AG04449 (cell line): ENCODE data around the gene PNKD.

ENCODE experiments used
- CTCF ChIA-PET: fragments of 350-600 bp; formaldehyde crosslinking; extraction: SDS; loops from one replicate; lab custom pipeline; 2021; ENCODE audit warnings: antibody characterized with exemption; lab: Yijun Ruan, JAX
- POLR2A ChIA-PET: fragments of 400-600, 350-600 bp; formaldehyde crosslinking; extraction: SDS; loops from one replicate; lab custom pipeline; 2020; ENCODE audit warnings: antibody characterized with exemption, inconsistent platforms; lab: Yijun Ruan, JAX
- DNase-seq: peaks from one replicate; pipeline ENCODE4 v3.0.0-alpha.2; 2010; ENCODE audit warnings: low read depth, low spot score
- H3K4me3 ChIP-seq: 2 replicates; pipeline ENCODE4 v1.5.1; 2011; ENCODE audit warnings: low read depth, mild to moderate bottlenecking, control low read depth, low read length
- CTCF ChIP-seq: IDR thresholded peaks from one replicate; pipeline ENCODE4 v1.5.1; 2011; ENCODE audit warnings: mild to moderate bottlenecking, moderate library complexity, low read length, control low read depth, inconsistent platforms; ENCODE audit not compliant: insufficient read depth; ENCODE audit errors: missing control alignments

The PNKD gene

GRCh38 chr2:218277921-218278320, 7.6 kb downstream of the PNKD start:
- ChIA-PET CTCF (interaction anchor here (10.0 kb wide), 1 partner anchor 15 kb away, joined by 118 read pairs; the partner anchor contains the start of gene TMBIM1), POLR2A (no interaction called here)
- no peak for TF ChIP-seq CTCF
- H3K4me3 ChIP-seq: no peak overlapping the region
- no peak for DNase-seq

GRCh38 chr2:218278531-218279360, 8.4 kb downstream of the PNKD start:
- no peak for TF ChIP-seq CTCF
- ChIA-PET CTCF (interaction anchor here (10.0 kb wide), 1 partner anchor 14 kb away, joined by 118 read pairs; the partner anchor contains the start of gene TMBIM1), POLR2A (no interaction called here)
- no peak overlapping the region for H3K4me3 ChIP-seq
- DNase-seq: no peak

DNA sequence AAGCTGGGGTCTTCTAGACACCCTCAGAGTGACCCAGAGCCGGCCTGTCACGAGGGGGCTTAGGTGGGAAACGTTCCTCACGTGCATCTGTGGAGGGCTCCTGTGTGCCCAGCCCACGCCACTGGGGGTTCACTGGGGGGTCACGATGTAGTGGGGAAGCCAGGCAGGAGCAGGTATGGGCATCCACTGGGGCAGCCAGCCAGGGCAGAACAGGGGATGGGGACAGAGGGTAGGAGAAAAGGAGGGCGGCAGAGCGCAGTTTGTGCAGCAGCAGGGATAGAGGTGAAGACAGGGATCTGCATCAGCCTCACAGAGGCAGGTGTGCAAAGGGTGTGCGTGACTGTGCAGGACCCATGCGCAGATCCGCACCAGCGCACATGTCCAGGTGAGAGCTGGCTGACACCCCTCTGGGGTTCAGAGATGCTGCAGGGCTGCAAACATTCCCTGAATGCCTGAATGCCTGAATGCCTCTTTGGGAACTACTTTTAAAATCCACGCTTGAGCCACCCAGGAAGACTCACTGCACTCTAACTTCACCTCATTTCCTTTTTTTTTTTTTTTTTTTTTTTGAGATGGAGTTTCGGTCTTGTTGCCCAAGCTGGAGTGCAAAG, 10.0 kb downstream of the PNKD start:
- POLR2A ChIA-PET: no interaction called here
- CTCF ChIA-PET: interaction anchor here (0.6 to 1.1 kb wide), 2 partner anchors 9 to 183 kb away, joined by 3 read pairs; no protein-coding TSS in a partner anchor
- TF ChIP-seq CTCF: no peak

GRCh38 chr2:218281449-218281848, 11.1 kb downstream of the PNKD start:
- TF ChIP-seq CTCF: no peak
- no peak overlapping the region for H3K4me3 ChIP-seq
- ChIA-PET POLR2A (no interaction called here), CTCF (interaction anchor here (0.9 to 7.6 kb wide), 3 partner anchors 8 to 115 kb away, joined by 3 to 193 read pairs (median 16); partner anchors contain the start of genes AAMP, CATIP and PNKD)
- no peak for DNase-seq

More for the DNA sequence above, 10.0 kb downstream of the PNKD start:
- H3K4me3 ChIP-seq: no peak overlapping the region
- DNase-seq: no peak

DNA sequence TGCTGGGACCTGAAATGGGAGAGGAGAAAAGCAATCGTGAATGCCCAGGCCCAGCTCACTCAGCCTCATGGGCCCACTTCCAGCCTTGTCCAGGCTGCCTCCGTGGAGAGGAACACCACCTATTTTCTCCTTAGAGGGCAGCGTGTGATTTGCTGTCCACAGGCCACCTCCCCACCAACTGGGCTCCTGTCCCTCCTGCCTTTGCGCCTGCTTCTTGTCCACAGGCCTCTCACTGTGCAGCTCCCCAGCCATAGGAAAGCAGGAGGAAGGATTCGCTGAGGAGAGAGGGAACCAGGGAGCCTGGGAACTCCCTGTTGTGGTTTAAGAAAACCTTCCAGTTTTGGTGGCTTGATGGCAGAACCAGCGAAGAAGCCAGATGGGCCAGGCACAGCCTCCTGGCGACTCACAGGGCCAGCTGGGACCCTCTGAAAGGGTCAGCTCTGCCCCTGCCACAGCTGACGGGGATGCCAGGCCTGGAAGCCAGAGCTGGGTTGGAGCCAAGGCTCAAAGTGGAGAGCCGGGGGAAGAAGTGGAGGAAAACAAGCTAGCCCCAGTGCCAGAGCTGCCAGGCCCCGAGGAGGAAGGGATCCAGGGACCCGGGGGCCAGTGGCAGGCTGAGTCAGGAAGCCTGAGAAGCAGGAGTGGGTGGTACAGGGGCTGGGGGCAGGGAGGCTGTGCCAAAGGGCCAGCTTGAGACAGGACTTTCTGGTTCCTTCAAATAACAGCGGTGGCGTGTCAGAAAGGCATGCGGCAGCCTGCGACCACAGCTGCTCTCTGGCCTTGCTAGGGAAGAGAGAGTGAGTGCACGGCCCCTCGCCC, 12.1 kb downstream of the PNKD start:
- no peak for DNase-seq
- ChIA-PET POLR2A (no interaction called here), CTCF (interaction anchor here (0.9 to 7.6 kb wide), 4 partner anchors 9 to 114 kb away, joined by 3 to 193 read pairs (median 12); partner anchors contain the start of genes AAMP, CATIP and PNKD)
- TF ChIP-seq CTCF: no peak
- no peak overlapping the region for H3K4me3 ChIP-seq
